ENCODE data around the gene OR52L1.

Gene OR52L1

GRCh38 chr11:5938603-5938965, 48.2 kb downstream of the OR52L1 start:
- no peak for DNase-seq

- DNase-seq = no peak
Observed at GRCh38 chr11:5937868-5938602, 48.8 kb downstream of the OR52L1 start.
